Fibroblast of mammary gland (primary cell): ENCODE data around the gene ZBTB37.

Experiments
- DNase-seq: peaks from one replicate; pipeline ENCODE4 v3.0.0-alpha.2; 2010; ENCODE audit warnings: low read depth
- H3K4me3 ChIP-seq: 2 replicates; pipeline ENCODE4 v1.5.1; 2011; ENCODE audit warnings: low read depth, mild to moderate bottlenecking, low read length, moderate library complexity; ENCODE audit not compliant: control insufficient read depth
- CTCF ChIP-seq: conservative IDR thresholded peaks from 2 replicates; pipeline ENCODE4 v1.5.1; 2011; ENCODE audit warnings: low read depth, low read length, inconsistent platforms; ENCODE audit not compliant: control insufficient read depth, insufficient read depth

Gene ZBTB37

GRCh38 chr1:173888749-173889148 is 20.6 kb downstream of the ZBTB37 start:
- no peak for DNase-seq
- no peak for TF ChIP-seq CTCF

GRCh38 chr1:173889885-173890284 is 21.7 kb downstream of the ZBTB37 start:
- no peak overlapping the region for H3K4me3 ChIP-seq
- no peak for DNase-seq
- TF ChIP-seq CTCF, result no peak

More at GRCh38 chr1:173888749-173889148, 20.6 kb downstream of the ZBTB37 start:
- no peak overlapping the region for H3K4me3 ChIP-seq

- no peak overlapping the region for H3K4me3 ChIP-seq
- no peak for TF ChIP-seq CTCF
- DNase-seq, result no peak
Observed at GRCh38 chr1:173893611-173894010, 25.4 kb downstream of the ZBTB37 start.

GRCh38 chr1:173894189-173894588 is 26.0 kb downstream of the ZBTB37 start:
- H3K4me3 ChIP-seq, result no peak overlapping the region
- no peak for DNase-seq
- TF ChIP-seq CTCF, result no peak

GRCh38 chr1:173900427-173900826 is 32.2 kb downstream of the ZBTB37 start:
- H3K4me3 ChIP-seq, result no peak overlapping the region
- no peak for TF ChIP-seq CTCF
- no peak for DNase-seq

- DNase-seq, result no peak
- H3K4me3 ChIP-seq, result no peak overlapping the region
- TF ChIP-seq CTCF, result no peak
Observed at GRCh38 chr1:173900992-173901391, 32.8 kb downstream of the ZBTB37 start.
